DND-41 (cell line): ENCODE measurements around the gene EPC1.
"Not testable (repeated sequence)": the region's sequence is repeated elsewhere in the genome, so short reads cannot be mapped to it uniquely, and the experiment has no call there.

Experiments used
- CTCF ChIP-seq: IDR thresholded peaks from 2 replicates; pipeline ENCODE4 v1.5.1; 2012; ENCODE audit warnings: borderline replicate concordance, low read length, moderate library complexity, mild to moderate bottlenecking; ENCODE audit not compliant: poor library complexity, severe bottlenecking; ENCODE audit errors: extremely low read depth
- EZH2 ChIP-seq: IDR thresholded peaks from 3 replicates; pipeline ENCODE4 v1.6.1; 2012; ENCODE audit warnings: borderline replicate concordance, low read depth, mild to moderate bottlenecking, moderate library complexity, low read length, inconsistent platforms; ENCODE audit not compliant: severe bottlenecking

- not testable (repeated sequence) for TF ChIP-seq CTCF, EZH2
Measured at GRCh38 chr10:32250489-32250888, 96.5 kb downstream of the EPC1 start.
